Chondrocyte (in vitro differentiated cells): ENCODE measurements around the gene CEP72. TPM values are rescaled to one million over a fixed set of nuclear protein-coding genes. Genes with fewer than 3 reads are reported as not detected.

Experiments used
- DNase-seq: peaks from one replicate; pipeline ENCODE4 v3.0.0; 2021; ENCODE audit warnings: mixed read lengths, low spot score
- H3K27ac Mint-ChIP-seq: one replicate; pipeline ENCODE4 v1.8.0; 2021; ENCODE audit warnings: mild to moderate bottlenecking, moderate library complexity, mixed read lengths; ENCODE audit not compliant: unreplicated experiment
- H3K27me3 Mint-ChIP-seq: 2 replicates; pipeline ENCODE4 v1.8.0; 2021; ENCODE audit warnings: low read depth, mixed read lengths
- H3K36me3 Mint-ChIP-seq: 2 replicates; pipeline ENCODE4 v1.8.0; 2021; ENCODE audit warnings: low read depth, mixed read lengths
- H3K4me1 Mint-ChIP-seq: 2 replicates; pipeline ENCODE4 v1.8.0; 2021; ENCODE audit warnings: low read depth, mild to moderate bottlenecking, mixed read lengths
- H3K4me3 Mint-ChIP-seq: one replicate; pipeline ENCODE4 v1.8.0; 2021; ENCODE audit warnings: mild to moderate bottlenecking, moderate library complexity, mixed read lengths; ENCODE audit not compliant: unreplicated experiment
- H3K9me3 Mint-ChIP-seq: 2 replicates; pipeline ENCODE4 v1.8.0; 2021; ENCODE audit warnings: low read depth, mixed read lengths
- total RNA-seq: library from RNA; stranded (reverse); gene quantifications from 3 replicates; pipeline ENCODE4 v1.2.1, GENCODE V29; 2021
- TF ChIP-seq, protein P1 (sequence below): fragments of 200-600 bp; sonication (generic); IDR thresholded peaks from 2 replicates; pipeline ENCODE4 v1.5.0; 2021; ENCODE audit warnings: antibody characterized with exemption, mild to moderate bottlenecking, moderate library complexity

The CEP72 gene
- total RNA-seq, 1 donor from 2014 or later: 3.3 TPM

GRCh38 chr5:660491-661030, 48.4 kb downstream of the CEP72 start:
- DNase-seq: peak; percentile 59
- H3K27me3 Mint-ChIP-seq: no peaks in the 10 kb centered on the region
- TF ChIP-seq, protein P1, sequence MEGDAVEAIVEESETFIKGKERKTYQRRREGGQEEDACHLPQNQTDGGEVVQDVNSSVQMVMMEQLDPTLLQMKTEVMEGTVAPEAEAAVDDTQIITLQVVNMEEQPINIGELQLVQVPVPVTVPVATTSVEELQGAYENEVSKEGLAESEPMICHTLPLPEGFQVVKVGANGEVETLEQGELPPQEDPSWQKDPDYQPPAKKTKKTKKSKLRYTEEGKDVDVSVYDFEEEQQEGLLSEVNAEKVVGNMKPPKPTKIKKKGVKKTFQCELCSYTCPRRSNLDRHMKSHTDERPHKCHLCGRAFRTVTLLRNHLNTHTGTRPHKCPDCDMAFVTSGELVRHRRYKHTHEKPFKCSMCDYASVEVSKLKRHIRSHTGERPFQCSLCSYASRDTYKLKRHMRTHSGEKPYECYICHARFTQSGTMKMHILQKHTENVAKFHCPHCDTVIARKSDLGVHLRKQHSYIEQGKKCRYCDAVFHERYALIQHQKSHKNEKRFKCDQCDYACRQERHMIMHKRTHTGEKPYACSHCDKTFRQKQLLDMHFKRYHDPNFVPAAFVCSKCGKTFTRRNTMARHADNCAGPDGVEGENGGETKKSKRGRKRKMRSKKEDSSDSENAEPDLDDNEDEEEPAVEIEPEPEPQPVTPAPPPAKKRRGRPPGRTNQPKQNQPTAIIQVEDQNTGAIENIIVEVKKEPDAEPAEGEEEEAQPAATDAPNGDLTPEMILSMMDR: no peak
- peaks cover 8% of the 10 kb centered on the region for H3K9me3 Mint-ChIP-seq
- H3K4me1 Mint-ChIP-seq: no peaks in the 10 kb centered on the region
- no peak overlapping the region for H3K4me3 Mint-ChIP-seq
- H3K27ac Mint-ChIP-seq: no peak overlapping the region
- H3K36me3 Mint-ChIP-seq: peaks cover 18% of the 10 kb centered on the region

GRCh38 chr5:661891-662750, 50.0 kb downstream of the CEP72 start:
- peaks cover 8% of the 10 kb centered on the region for H3K9me3 Mint-ChIP-seq
- peaks cover 20% of the 10 kb centered on the region for H3K36me3 Mint-ChIP-seq
- H3K27ac Mint-ChIP-seq: no peak overlapping the region
- no peak overlapping the region for H3K4me3 Mint-ChIP-seq
- H3K4me1 Mint-ChIP-seq: no peaks in the 10 kb centered on the region
- TF ChIP-seq, protein P1: no peak
- H3K27me3 Mint-ChIP-seq: no peaks in the 10 kb centered on the region
- peak; percentile 90 for DNase-seq

- Mint-ChIP-seq H3K4me1 (no peaks in the 10 kb centered on the region), H3K4me3 (no peak overlapping the region), H3K27ac (no peak overlapping the region), H3K9me3 (peaks cover 4% of the 10 kb centered on the region), H3K36me3 (peaks cover 17% of the 10 kb centered on the region), H3K27me3 (no peaks in the 10 kb centered on the region)
- TF ChIP-seq, protein P1: no peak
- DNase-seq: peak; percentile 71
These were observed 50.8 kb downstream of the CEP72 start for GRCh38 chr5:662751-663435.

DNA sequence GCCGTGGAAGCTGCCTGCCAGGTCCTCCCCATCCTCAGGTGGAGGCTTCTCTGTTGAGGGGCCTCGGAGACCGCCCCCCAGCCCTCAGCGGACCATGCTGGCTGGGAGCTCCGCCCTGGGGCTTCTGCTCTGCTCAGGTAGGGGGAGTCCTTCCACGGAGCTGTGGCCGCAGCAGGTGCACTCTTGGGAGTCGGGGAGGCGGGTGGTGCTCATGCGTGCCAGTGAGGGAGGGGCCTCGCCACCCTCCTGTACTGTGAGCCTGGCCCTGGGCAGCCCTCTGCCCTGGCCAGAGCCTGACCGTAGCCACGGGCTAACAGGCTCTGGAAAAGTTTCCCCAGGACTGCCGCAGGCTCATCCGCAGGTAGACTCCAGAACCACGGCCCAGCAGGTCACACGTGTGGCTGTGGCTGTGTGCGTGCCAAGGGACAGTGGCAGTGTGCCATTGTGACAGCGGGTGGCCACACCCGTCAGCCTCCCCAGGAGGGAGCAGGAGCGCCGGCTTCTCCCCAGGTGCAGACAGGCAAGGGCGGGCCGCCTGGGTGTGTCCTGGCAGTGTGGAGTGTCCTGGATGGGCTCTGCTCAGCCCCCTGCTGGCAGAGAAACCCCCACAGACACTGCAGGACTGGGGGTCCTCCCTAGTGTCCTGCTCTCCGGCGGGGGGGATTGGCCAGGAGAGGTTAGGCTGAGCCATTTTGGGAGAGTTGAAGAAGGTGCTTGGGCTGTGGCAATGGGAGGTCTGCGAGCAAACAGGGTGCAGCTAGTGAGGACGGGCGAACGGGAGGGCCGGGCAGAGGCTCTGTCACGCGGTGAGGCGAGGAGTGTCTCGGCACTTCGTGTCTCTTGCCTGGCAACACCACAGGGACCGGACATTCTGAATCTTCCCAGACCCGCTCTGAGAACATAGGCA, 51.5 kb downstream of the CEP72 start:
- TF ChIP-seq, protein P1: no peak
- Mint-ChIP-seq H3K4me3 (no peak overlapping the region), H3K27me3 (no peaks in the 10 kb centered on the region), H3K36me3 (peaks cover 16% of the 10 kb centered on the region), H3K4me1 (no peaks in the 10 kb centered on the region), H3K27ac (no peak overlapping the region), H3K9me3 (peaks cover 4% of the 10 kb centered on the region)
- peak; percentile 86 for DNase-seq
